ENCODE measurements around the gene SLC17A6. TPM values are rescaled to one million over a fixed set of nuclear protein-coding genes. Genes with fewer than 3 reads are reported as not detected.

Gene SLC17A6
- total RNA-seq, 1 donor from 2014 or later, result not detected

- DNase-seq (ENCODE audit: low read depth, low spot score), result no peak
Observed at GRCh38 chr11:22389526-22390282, 51.5 kb downstream of the SLC17A6 start.

GRCh38 chr11:22390283-22390655, 52.1 kb downstream of the SLC17A6 start:
- no peak for DNase-seq (ENCODE audit: low read depth, low spot score)

GRCh38 chr11:22392561-22392960, 54.4 kb downstream of the SLC17A6 start:
- peak; percentile 13 for DNase-seq (ENCODE audit: low read depth, low spot score)

GRCh38 chr11:22405377-22405776, 67.2 kb downstream of the SLC17A6 start:
- no peak for DNase-seq (ENCODE audit: low read depth, low spot score)

GRCh38 chr11:22407267-22407666, 69.1 kb downstream of the SLC17A6 start:
- DNase-seq (ENCODE audit: low read depth, low spot score), result no peak

- no peak for DNase-seq (ENCODE audit: low read depth, low spot score)
Observed at GRCh38 chr11:22407921-22408320, 69.7 kb downstream of the SLC17A6 start.

- no peak for DNase-seq (ENCODE audit: low read depth, low spot score)
Observed at GRCh38 chr11:22415476-22415875, 77.3 kb downstream of the SLC17A6 start.

GRCh38 chr11:22416462-22416861, 78.3 kb downstream of the SLC17A6 start:
- no peak for DNase-seq (ENCODE audit: low read depth, low spot score)

- DNase-seq (ENCODE audit: low read depth, low spot score), result no peak
Observed at GRCh38 chr11:22426915-22427314, 88.7 kb downstream of the SLC17A6 start.

Other genes with a start within 250 kb of the SLC17A6 start
- 2.3 and 4.7 TPM in 2 replicates for gene ANO5, start 145.3 kb upstream of the SLC17A6 start, total RNA-seq

Data from pulmonary artery endothelial cell (primary cell).